Subcutaneous abdominal adipose tissue (tissue), 5 donors: ENCODE measurements around the gene TBC1D23.
A peak's percentile ranks its signal among the peaks of the same experiment; 100 is the strongest.

ENCODE experiments used
- H3K27ac ChIP-seq: one replicate; pipeline ENCODE4 v1.7.0; 2013; ENCODE audit warnings: low read depth, mild to moderate bottlenecking, inconsistent platforms, low read length, moderate library complexity
- H3K27me3 ChIP-seq, 5 donors: one replicate each; pipeline ENCODE4 v1.7.0; 2013; ENCODE audit warnings: low read length in 5 of 5, inconsistent platforms in 1 of 5; ENCODE audit not compliant: control insufficient read depth in 5 of 5, insufficient read depth in 4 of 5
- H3K36me3 ChIP-seq, 5 donors: one replicate each; pipeline ENCODE4 v1.7.0; 2013; ENCODE audit warnings: low read length in 5 of 5; ENCODE audit not compliant: control insufficient read depth in 5 of 5, insufficient read depth in 5 of 5
- H3K4me1 ChIP-seq, 5 donors: one replicate each; pipeline ENCODE4 v1.7.0; 2013; ENCODE audit warnings: low read length in 5 of 5, mild to moderate bottlenecking in 3 of 5, moderate library complexity in 1 of 5; ENCODE audit not compliant: control insufficient read depth in 5 of 5, insufficient read depth in 5 of 5
- H3K4me3 ChIP-seq, 5 donors: one replicate each; pipeline ENCODE4 v1.7.0; 2013; ENCODE audit warnings: low read length in 5 of 5, low read depth in 1 of 5
- H3K9ac ChIP-seq, 5 donors: one replicate each; pipeline ENCODE4 v1.7.0; 2013; ENCODE audit warnings: low read length in 5 of 5, mild to moderate bottlenecking in 4 of 5, moderate library complexity in 3 of 5
- H3K9me3 ChIP-seq, 5 donors: one replicate each; pipeline ENCODE4 v1.7.0; 2013; ENCODE audit warnings: low read length in 5 of 5; ENCODE audit not compliant: control insufficient read depth in 5 of 5
- donor health status: healthy.
- donor health status: healthy.
- donor health status: healthy.
- donor health status: healthy.
- donor health status: healthy.

The TBC1D23 gene

GRCh38 chr3:100260685-100261484 lies at the start of gene TBC1D23:
Gene TBC1D23 (plus strand): TSS chr3:100260992. CDS start chr3:100261019, 27 bp downstream.
- Histone ChIP-seq H3K36me3 (no peaks in the 10 kb centered on the region), H3K9ac (peak within 1 kb of the TSS; percentile 87 to 100 (median 99)), H3K27me3 (no peaks in the 10 kb centered on the region), H3K27ac (peak within 1 kb of the TSS; percentile 95), H3K9me3 (no peaks in the 10 kb centered on the region), H3K4me1 (peaks cover 2 to 67% (median 56%) of the 10 kb centered on the region in 5 donors), H3K4me3 (peak within 1 kb of the TSS; percentile 94 to 100 (median 95))

- Histone ChIP-seq H3K9me3 (peaks cover 0 to 3% (median 0%) of the 10 kb centered on the region in 5 donors), H3K4me1 (peaks cover 0 to 17% (median 15%) of the 10 kb centered on the region in 5 donors), H3K36me3 (no peaks in the 10 kb centered on the region), H3K27ac (no peak overlapping the region), H3K27me3 (no peaks in the 10 kb centered on the region), H3K4me3 (no peak overlapping the region), H3K9ac (no peak overlapping the region)
These were observed 46.8 kb upstream of the TBC1D23 start for GRCh38 chr3:100213891-100214573.

GRCh38 chr3:100214574-100214964 lies 46.2 kb upstream of the TBC1D23 start:
- Histone ChIP-seq H3K36me3 (no peaks in the 10 kb centered on the region), H3K27me3 (no peaks in the 10 kb centered on the region), H3K9ac (no peak overlapping the region), H3K4me3 (no peak overlapping the region), H3K4me1 (peaks cover 0 to 17% (median 15%) of the 10 kb centered on the region in 5 donors), H3K27ac (no peak overlapping the region), H3K9me3 (peaks cover 0 to 3% (median 0%) of the 10 kb centered on the region in 5 donors)

GRCh38 chr3:100216713-100217112 lies 44.1 kb upstream of the TBC1D23 start:
- H3K36me3 ChIP-seq = no peaks in the 10 kb centered on the region
- H3K4me3 ChIP-seq = no peak overlapping the region
- no peaks in the 10 kb centered on the region for H3K4me1 ChIP-seq
- H3K9ac ChIP-seq = no peak overlapping the region
- H3K27me3 ChIP-seq = no peaks in the 10 kb centered on the region
- H3K9me3 ChIP-seq = peaks cover 0 to 3% (median 0%) of the 10 kb centered on the region in 5 donors
- H3K27ac ChIP-seq = no peak overlapping the region

GRCh38 chr3:100221159-100221558 lies 39.6 kb upstream of the TBC1D23 start:
- Histone ChIP-seq H3K9me3 (peaks cover 0 to 3% (median 0%) of the 10 kb centered on the region in 5 donors), H3K4me3 (no peak overlapping the region), H3K9ac (no peak overlapping the region), H3K4me1 (no peaks in the 10 kb centered on the region), H3K27me3 (no peaks in the 10 kb centered on the region), H3K27ac (no peak overlapping the region), H3K36me3 (no peaks in the 10 kb centered on the region)

GRCh38 chr3:100225193-100225592 lies 35.6 kb upstream of the TBC1D23 start:
- H3K9ac ChIP-seq = no peak overlapping the region
- H3K27me3 ChIP-seq = no peaks in the 10 kb centered on the region
- no peak overlapping the region for H3K27ac ChIP-seq
- H3K36me3 ChIP-seq = no peaks in the 10 kb centered on the region
- peaks cover 0 to 8% (median 0%) of the 10 kb centered on the region in 5 donors for H3K4me1 ChIP-seq
- H3K4me3 ChIP-seq = no peak overlapping the region
- no peaks in the 10 kb centered on the region for H3K9me3 ChIP-seq

- H3K27ac ChIP-seq = no peak overlapping the region
- H3K36me3 ChIP-seq = no peaks in the 10 kb centered on the region
- H3K4me3 ChIP-seq = no peak overlapping the region
- no peaks in the 10 kb centered on the region for H3K27me3 ChIP-seq
- no peaks in the 10 kb centered on the region for H3K9me3 ChIP-seq
- peaks cover 0 to 8% (median 0%) of the 10 kb centered on the region in 5 donors for H3K4me1 ChIP-seq
- H3K9ac ChIP-seq = no peak overlapping the region
These were observed 34.9 kb upstream of the TBC1D23 start for GRCh38 chr3:100225883-100226282.

- no peaks in the 10 kb centered on the region for H3K9me3 ChIP-seq
- H3K4me1 ChIP-seq = peaks cover 0 to 8% (median 0%) of the 10 kb centered on the region in 5 donors
- no peaks in the 10 kb centered on the region for H3K27me3 ChIP-seq
- H3K36me3 ChIP-seq = no peaks in the 10 kb centered on the region
- no peak overlapping the region for H3K9ac ChIP-seq
- no peak overlapping the region for H3K27ac ChIP-seq
- H3K4me3 ChIP-seq = no peak overlapping the region
These were observed 33.9 kb upstream of the TBC1D23 start for GRCh38 chr3:100226712-100227429.

GRCh38 chr3:100227511-100227921 lies 33.3 kb upstream of the TBC1D23 start:
- Histone ChIP-seq H3K27me3 (no peaks in the 10 kb centered on the region), H3K9ac (no peak overlapping the region), H3K4me3 (no peak overlapping the region), H3K36me3 (no peaks in the 10 kb centered on the region), H3K27ac (no peak overlapping the region), H3K4me1 (peaks cover 0 to 8% (median 0%) of the 10 kb centered on the region in 5 donors), H3K9me3 (no peaks in the 10 kb centered on the region)
